GM12873 (cell line): ENCODE data around the gene RAB7B.

Experiments used
- TF ChIP-seq, protein P1 (sequence below): IDR thresholded peaks from 2 replicates; pipeline ENCODE4 v1.5.1; 2012; ENCODE audit warnings: low read depth, mild to moderate bottlenecking, moderate library complexity, low read length, control low read depth; ENCODE audit not compliant: insufficient read depth; ENCODE audit errors: missing control alignments

Gene RAB7B

DNA sequence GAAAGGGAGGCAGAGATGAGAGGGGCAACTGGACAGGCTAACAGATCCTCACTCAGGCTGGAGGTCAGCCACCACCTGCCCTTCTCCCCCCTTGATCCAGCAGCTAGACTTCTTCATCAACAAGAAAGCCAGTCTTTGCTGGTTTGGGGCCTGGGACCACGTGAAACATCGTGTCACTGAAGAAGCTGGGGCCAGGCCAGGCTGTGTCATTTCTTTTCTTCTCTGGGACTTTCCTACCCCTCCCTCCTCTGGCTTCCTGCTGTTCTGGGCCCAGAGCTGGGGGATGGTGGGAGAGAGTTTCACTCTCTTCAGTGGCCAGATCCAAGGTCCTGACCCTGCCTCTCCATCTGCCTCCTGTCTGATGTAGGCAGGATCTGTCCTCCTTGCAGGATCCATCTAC lies 41.8 kb downstream of the RAB7B start:
- TF ChIP-seq, protein P1, sequence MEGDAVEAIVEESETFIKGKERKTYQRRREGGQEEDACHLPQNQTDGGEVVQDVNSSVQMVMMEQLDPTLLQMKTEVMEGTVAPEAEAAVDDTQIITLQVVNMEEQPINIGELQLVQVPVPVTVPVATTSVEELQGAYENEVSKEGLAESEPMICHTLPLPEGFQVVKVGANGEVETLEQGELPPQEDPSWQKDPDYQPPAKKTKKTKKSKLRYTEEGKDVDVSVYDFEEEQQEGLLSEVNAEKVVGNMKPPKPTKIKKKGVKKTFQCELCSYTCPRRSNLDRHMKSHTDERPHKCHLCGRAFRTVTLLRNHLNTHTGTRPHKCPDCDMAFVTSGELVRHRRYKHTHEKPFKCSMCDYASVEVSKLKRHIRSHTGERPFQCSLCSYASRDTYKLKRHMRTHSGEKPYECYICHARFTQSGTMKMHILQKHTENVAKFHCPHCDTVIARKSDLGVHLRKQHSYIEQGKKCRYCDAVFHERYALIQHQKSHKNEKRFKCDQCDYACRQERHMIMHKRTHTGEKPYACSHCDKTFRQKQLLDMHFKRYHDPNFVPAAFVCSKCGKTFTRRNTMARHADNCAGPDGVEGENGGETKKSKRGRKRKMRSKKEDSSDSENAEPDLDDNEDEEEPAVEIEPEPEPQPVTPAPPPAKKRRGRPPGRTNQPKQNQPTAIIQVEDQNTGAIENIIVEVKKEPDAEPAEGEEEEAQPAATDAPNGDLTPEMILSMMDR = no peak

- TF ChIP-seq, protein P1 = no peak
Observed at GRCh38 chr1:205959789-205960188, 43.4 kb downstream of the RAB7B start.

DNA sequence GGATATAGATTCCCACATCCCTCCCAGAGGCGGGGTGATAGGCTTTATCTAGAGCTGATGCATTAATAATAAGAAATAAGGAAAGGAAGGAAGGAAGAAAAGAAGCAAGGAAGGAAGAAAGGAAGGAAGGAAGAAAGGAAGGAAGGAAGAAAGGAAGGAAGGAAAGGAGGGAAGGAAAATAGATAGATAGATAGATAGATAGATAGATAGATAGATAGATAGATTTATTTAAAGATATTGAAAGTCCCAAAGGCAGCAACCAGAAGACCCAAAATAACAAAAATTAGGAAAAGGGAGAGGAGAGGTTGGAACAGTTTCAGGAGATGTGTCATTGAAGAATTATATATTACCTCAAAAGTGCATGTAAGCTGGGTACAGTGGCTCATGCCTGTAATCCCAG lies 47.7 kb downstream of the RAB7B start:
- TF ChIP-seq, protein P1 = no peak

- TF ChIP-seq, protein P1 = no peak
Observed at GRCh38 chr1:205954819-205955404, 48.3 kb downstream of the RAB7B start.

GRCh38 chr1:205951746-205952145 lies 51.4 kb downstream of the RAB7B start:
- TF ChIP-seq, protein P1 = no peak

DNA sequence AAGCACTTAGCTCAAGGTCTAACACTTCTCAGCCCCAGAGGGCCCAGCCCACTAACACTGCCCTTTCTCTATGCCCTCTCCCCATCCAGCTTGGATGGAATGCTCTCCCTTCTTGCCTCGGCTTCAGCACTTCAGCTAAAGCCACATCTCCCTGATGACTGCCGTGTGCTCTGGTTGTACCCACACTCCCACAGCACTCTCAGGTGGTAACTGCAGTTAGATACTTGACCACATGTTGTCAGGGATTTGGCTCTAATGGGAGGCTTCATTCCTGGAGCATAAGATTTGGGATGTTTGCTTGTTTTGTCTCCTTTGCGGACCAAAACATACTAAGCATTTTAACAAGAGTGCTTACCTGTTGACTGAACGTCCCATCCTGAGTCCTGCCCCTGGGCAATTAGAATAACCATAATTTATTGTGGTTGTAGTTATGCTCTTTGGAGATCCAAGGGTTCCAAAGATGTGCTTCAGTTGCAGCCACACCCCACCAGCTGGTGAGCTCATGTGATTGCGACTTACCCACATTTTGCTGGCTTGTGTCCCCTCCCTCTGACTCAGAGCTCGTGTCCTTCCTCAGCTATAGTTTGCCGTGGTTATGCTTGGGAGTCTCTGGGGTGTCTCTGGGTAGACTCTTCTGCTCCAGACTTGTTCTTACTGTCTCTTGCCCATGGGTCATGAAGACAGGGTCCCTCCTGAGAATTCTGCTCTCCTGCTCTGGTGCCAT lies 52.2 kb downstream of the RAB7B start:
- TF ChIP-seq, protein P1 = no peak

GRCh38 chr1:205950280-205950679 lies 52.9 kb downstream of the RAB7B start:
- TF ChIP-seq, protein P1 = no peak
